B cell (primary cell): ENCODE results near the gene NT5C3A. TPM values are rescaled to one million over a fixed set of nuclear protein-coding genes. Genes with fewer than 3 reads are reported as not detected.

Experiments used
- ATAC-seq: fragments of 200-7000 bp; cut with Tn5 transposase; one replicate; pipeline ENCODE4 v1.10.0; 2021; ENCODE audit warnings: low read depth, mild to moderate bottlenecking, moderate number of reproducible peaks, moderate library complexity
- CTCF ChIA-PET: fragments of 350-600 bp; sonication (Branson Sonifier 250); formaldehyde crosslinking; loops from one replicate; lab custom pipeline; 2021; ENCODE audit warnings: antibody characterized with exemption, inconsistent platforms; lab: Charles Lee
- POLR2A ChIA-PET: fragments of 350-600 bp; sonication (Branson Sonifier 250); formaldehyde crosslinking; loops from one replicate; lab custom pipeline; 2021; ENCODE audit warnings: antibody characterized with exemption; lab: Charles Lee
- DNase-seq: peaks from one replicate; pipeline ENCODE4 v3.0.0; 2013
- H2AFZ ChIP-seq: 2 replicates; pipeline ENCODE4 v1.6.1; 2012; ENCODE audit warnings: mild to moderate bottlenecking, low read depth, low read length; ENCODE audit not compliant: insufficient read depth, poor library complexity, severe bottlenecking
- H3K27ac ChIP-seq, 2 donors: 1 replicate in 1 of 2; 2 replicates in 1 of 2; pipeline ENCODE4 v1.5.1; 2012 to 2013; ENCODE audit warnings: low read length in 2 of 2, mild to moderate bottlenecking in 2 of 2, moderate library complexity in 1 of 2
- H3K27me3 ChIP-seq, 4 experiments: fragments of 200-600 bp in 1 of 4; sonication (generic) in 1 of 4; replicated peaks in 1 of 4; 1 replicate in 2 of 4; 2 replicates in 2 of 4; pipeline versions ENCODE4 v1.6.1 to v1.7.0; 2013 to 2016; ENCODE audit warnings: low read length in 3 of 4, mild to moderate bottlenecking in 2 of 4, mixed read lengths in 1 of 4, moderate library complexity in 1 of 4; ENCODE audit not compliant: insufficient read depth in 4 of 4, control insufficient read depth in 3 of 4; ENCODE audit errors: control extremely low read depth in 1 of 4
- H3K36me3 ChIP-seq, 2 experiments: replicated peaks in 1 of 2; 1 replicate in 1 of 2; 2 replicates in 1 of 2; pipeline versions ENCODE4 v1.6.1 to v1.7.1; 2013; ENCODE audit warnings: low read length in 1 of 2; ENCODE audit not compliant: insufficient read depth in 2 of 2, control insufficient read depth in 1 of 2; ENCODE audit errors: control extremely low read depth in 1 of 2, extremely low read depth in 1 of 2
- H3K4me1 ChIP-seq, 2 donors: fragments of 200-600 bp in 1 of 2; sonication (generic) in 1 of 2; 1 replicate in 1 of 2; 2 replicates in 1 of 2; pipeline versions ENCODE4 v1.5.1 to v1.6.1; 2013 to 2017; ENCODE audit warnings: low read length in 2 of 2; ENCODE audit not compliant: control insufficient read depth in 2 of 2, insufficient read depth in 2 of 2
- H3K4me2 ChIP-seq: replicated peaks from 2 replicates; pipeline ENCODE3; 2012; ENCODE audit warnings: mild to moderate bottlenecking, low read depth, low read length; ENCODE audit not compliant: poor library complexity, severe bottlenecking
- H3K4me3 ChIP-seq, 5 experiments: fragments of 200-600 bp in 1 of 5; sonication (generic) in 1 of 5; 1 replicate in 3 of 5; 2 replicates in 2 of 5; pipeline versions ENCODE4 v1.5.1 to v1.7.0; 2011 to 2016; ENCODE audit warnings: low read length in 4 of 5, mild to moderate bottlenecking in 4 of 5, low read depth in 2 of 5, control low read depth in 1 of 5, moderate library complexity in 1 of 5; ENCODE audit not compliant: insufficient read depth in 1 of 5; ENCODE audit errors: control extremely low read depth in 1 of 5, extremely low read depth in 1 of 5
- H3K79me2 ChIP-seq: fragments of 200-600 bp; sonication (generic); one replicate; pipeline ENCODE4 v1.6.0; 2016; ENCODE audit warnings: low read length; ENCODE audit not compliant: control insufficient read depth, insufficient read depth
- H3K9ac ChIP-seq: fragments of 200-600 bp; sonication (generic); 2 replicates; pipeline ENCODE4 v1.6.1; 2017; ENCODE audit warnings: mild to moderate bottlenecking, low read length, moderate library complexity
- H3K9me3 ChIP-seq, 3 donors: one replicate each; pipeline versions ENCODE4 v1.6.1 to v1.7.1; 2013; ENCODE audit warnings: low read length in 2 of 3; ENCODE audit not compliant: control insufficient read depth in 2 of 3, insufficient read depth in 1 of 3; ENCODE audit errors: control extremely low read depth in 1 of 3
- H4K20me1 ChIP-seq: 2 replicates; pipeline ENCODE4 v1.6.0; 2012; ENCODE audit warnings: mild to moderate bottlenecking, low read length; ENCODE audit not compliant: insufficient read depth, control insufficient read depth, poor library complexity, severe bottlenecking
- H3K27ac Mint-ChIP-seq: one replicate; pipeline ENCODE4 v1.8.0; 2021; ENCODE audit warnings: mixed read lengths
- H3K27me3 Mint-ChIP-seq: one replicate; pipeline ENCODE4 v1.8.0; 2021; ENCODE audit warnings: mixed read lengths
- H3K4me1 Mint-ChIP-seq: one replicate; pipeline ENCODE4 v1.8.0; 2021; ENCODE audit warnings: mixed read lengths
- H3K4me3 Mint-ChIP-seq: one replicate; pipeline ENCODE4 v1.8.0; 2021; ENCODE audit warnings: mixed read lengths
- H3K9me3 Mint-ChIP-seq: one replicate; pipeline ENCODE4 v1.8.0; 2022; ENCODE audit warnings: mixed read lengths; ENCODE audit not compliant: insufficient read depth
- EZH2 ChIP-seq: IDR thresholded peaks from 2 replicates; pipeline ENCODE4 v1.6.1; 2012; ENCODE audit warnings: borderline replicate concordance, low read depth, mild to moderate bottlenecking, moderate library complexity, low read length; ENCODE audit not compliant: insufficient read depth, poor library complexity, severe bottlenecking
- WGBS: methylation state at CpG from one replicate; pipeline ENCODE4 v1.1.5; 2013; ENCODE audit warnings: missing lambda C conversion rate; ENCODE audit not compliant: insufficient coverage; 5-methylcytosine and 5-hydroxymethylcytosine counted together
- intact Hi-C: fragments of 100-400 bp; cut with micrococcal nuclease; formaldehyde crosslinking; loops from one replicate; pipeline ENCODE4 v1.10.0; 2022
- polyA plus RNA-seq: library from polyadenylated mRNA; depleted of rRNA; stranded (reverse); fragments of >200 nt; gene quantifications from 2 replicates; pipeline ENCODE4 v1.2.3, GENCODE V29; 2012
- total RNA-seq, 2 donors: library from RNA; stranded (reverse); fragments of 120-200 nt in 1 of 2; gene quantifications; 1 replicate in 1 of 2; 2 replicates in 1 of 2; pipeline versions ENCODE4 v1.2.3 to v1.2.4, GENCODE V29; 2013 to 2022
- TF ChIP-seq, protein P1 (sequence below): fragments of 200-600 bp; IDR thresholded peaks from one replicate; pipeline ENCODE4 v1.8.0; 2022; ENCODE audit warnings: antibody characterized with exemption, mild to moderate bottlenecking

Gene NT5C3A
- total and polyA plus RNA-seq, 2 donors (not counting 1 experiment from before 2014, with no cell fraction given) = 37.3 to 41.0 TPM

DNA sequence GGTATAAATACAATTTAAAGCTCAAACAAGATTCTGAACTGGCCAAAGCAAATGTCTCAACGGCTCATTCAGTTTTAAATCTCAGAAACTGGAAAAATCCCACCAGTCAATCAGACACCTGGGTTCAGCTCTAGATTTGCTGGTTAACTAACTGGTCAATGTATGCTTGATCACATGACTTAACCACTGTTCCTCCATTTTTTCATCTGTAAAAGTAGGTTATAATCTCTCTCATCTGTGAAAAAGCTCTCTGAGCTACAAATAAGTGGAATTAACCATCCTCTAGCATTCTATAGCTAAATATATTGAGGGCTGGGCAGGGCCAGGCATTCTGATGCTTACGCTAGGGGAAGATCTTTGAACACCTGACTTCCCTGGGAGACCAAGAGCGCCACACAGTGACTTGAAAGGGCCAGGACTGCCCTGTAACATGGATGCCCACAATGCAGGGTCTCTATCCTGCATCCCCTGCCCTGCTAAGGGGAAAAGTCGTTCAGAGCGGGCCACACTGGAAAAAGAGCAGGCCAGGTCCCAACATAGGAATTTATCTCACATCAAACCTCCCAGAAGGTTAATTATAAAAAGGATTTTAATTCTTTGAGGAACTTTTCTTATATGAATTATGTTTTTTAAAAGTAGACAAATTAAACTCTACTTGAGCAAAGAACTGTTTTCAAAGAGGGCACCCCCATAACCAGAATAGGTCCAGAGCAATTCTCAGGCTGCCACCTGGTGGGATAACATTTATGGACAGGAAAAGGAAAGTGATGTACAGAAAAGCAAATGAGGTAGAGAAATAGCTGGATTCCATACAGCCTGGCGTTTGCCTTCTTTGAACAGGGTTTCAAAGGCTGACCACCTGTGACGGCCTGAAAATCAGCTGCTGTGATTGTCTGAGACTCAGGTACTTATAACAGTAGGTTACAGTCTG is 44.8 kb upstream of the NT5C3A start:
- peak overlapping the region; percentile 78 for H2AFZ ChIP-seq
- H3K27me3 Mint-ChIP-seq = peaks cover 9% of the 10 kb centered on the region
- H3K27me3 ChIP-seq = peaks cover 0 to 4% (median 0%) of the 10 kb centered on the region in 4 experiments
- H3K36me3 ChIP-seq = peaks cover 0 to 13% of the 10 kb centered on the region in 2 experiments
- peak overlapping the region; percentile 95 for H3K4me3 Mint-ChIP-seq
- peak overlapping the region; percentile 85 for H3K4me2 ChIP-seq
- H3K4me1 Mint-ChIP-seq = peaks cover 62% of the 10 kb centered on the region
- TF ChIP-seq EZH2 = no peak
- TF ChIP-seq, protein P1, sequence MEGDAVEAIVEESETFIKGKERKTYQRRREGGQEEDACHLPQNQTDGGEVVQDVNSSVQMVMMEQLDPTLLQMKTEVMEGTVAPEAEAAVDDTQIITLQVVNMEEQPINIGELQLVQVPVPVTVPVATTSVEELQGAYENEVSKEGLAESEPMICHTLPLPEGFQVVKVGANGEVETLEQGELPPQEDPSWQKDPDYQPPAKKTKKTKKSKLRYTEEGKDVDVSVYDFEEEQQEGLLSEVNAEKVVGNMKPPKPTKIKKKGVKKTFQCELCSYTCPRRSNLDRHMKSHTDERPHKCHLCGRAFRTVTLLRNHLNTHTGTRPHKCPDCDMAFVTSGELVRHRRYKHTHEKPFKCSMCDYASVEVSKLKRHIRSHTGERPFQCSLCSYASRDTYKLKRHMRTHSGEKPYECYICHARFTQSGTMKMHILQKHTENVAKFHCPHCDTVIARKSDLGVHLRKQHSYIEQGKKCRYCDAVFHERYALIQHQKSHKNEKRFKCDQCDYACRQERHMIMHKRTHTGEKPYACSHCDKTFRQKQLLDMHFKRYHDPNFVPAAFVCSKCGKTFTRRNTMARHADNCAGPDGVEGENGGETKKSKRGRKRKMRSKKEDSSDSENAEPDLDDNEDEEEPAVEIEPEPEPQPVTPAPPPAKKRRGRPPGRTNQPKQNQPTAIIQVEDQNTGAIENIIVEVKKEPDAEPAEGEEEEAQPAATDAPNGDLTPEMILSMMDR = peak; percentile 65
- CTCF ChIA-PET = interaction anchor here (0.6 to 5.0 kb wide), 30 partner anchors 9 to 617 kb away, joined by 3 to 66 read pairs (median 5); partner anchors contain the start of genes LSM5 and NT5C3A
- H3K4me3 ChIP-seq = peak overlapping the region; percentile 63 to 94 (median 74)
- intact Hi-C loops = loop anchor here (1.0 to 2.0 kb wide), 4 partner anchors 67 to 617 kb away; partner anchors contain the start of gene LSM5
- 32% methylated on average over 5 of the region's 7 CpGs for WGBS
- H3K27ac Mint-ChIP-seq = peak overlapping the region; percentile 79
- H3K9me3 Mint-ChIP-seq = no peaks in the 10 kb centered on the region
- ATAC-seq = peak; percentile 32
- H3K9me3 ChIP-seq = no peaks in the 10 kb centered on the region
- POLR2A ChIA-PET = interaction anchor here (1.3 to 1.9 kb wide), 2 partner anchors 23 to 44 kb away, joined by 4 read pairs; partner anchors contain the start of gene NT5C3A
- H3K4me1 ChIP-seq = peaks cover 44 to 48% of the 10 kb centered on the region in 2 donors
- H3K9ac ChIP-seq = peak overlapping the region; percentile 89
- peaks cover 11% of the 10 kb centered on the region for H4K20me1 ChIP-seq
- peaks cover 72% of the 10 kb centered on the region for H3K79me2 ChIP-seq
- H3K27ac ChIP-seq = peak overlapping the region; percentile 48 to 91
- peak; percentile 69 for DNase-seq
